ENCODE data around the gene SRD5A1.

Gene SRD5A1

DNA sequence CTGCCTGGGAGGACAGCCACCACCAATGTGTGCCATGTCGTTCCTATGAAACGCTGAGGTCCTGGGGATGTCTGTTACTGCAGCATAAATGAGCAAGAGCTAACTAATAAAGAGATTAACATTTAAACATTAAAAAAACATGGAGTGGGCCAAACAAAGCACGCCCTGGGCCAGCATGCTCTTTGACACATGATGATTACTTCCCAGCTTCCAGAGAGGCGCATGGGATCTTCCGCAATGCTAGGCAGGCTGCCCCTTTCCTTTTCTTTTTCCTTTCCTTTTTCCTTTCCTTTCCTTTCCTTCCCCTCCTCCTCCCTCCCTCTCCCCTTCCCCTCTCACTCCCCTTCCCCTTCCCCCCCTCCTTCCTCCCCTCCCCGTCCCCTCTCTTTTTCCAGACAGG is 69.4 kb downstream of the SRD5A1 start:
- no peak overlapping the region for H3K4me3 ChIP-seq (ENCODE audit: low read depth, low read length)
- H3K9me3 ChIP-seq (ENCODE audit: control insufficient read depth, insufficient read depth, low read length) = no peaks in the 10 kb centered on the region
- no peak overlapping the region for H3K27ac ChIP-seq (ENCODE audit: low read depth, low read length)
- H3K36me3 ChIP-seq (ENCODE audit: control insufficient read depth, insufficient read depth, low read length) = no peaks in the 10 kb centered on the region
- no peak overlapping the region for H3K9ac ChIP-seq (ENCODE audit: low read depth, low read length)
- peaks cover 20% of the 10 kb centered on the region; the same call in 1 of the 2 replicates for H3K4me1 ChIP-seq (ENCODE audit: control insufficient read depth, insufficient read depth, low read length)
- no peaks in the 10 kb centered on the region for H3K27me3 ChIP-seq (ENCODE audit: control insufficient read depth, insufficient read depth, low read length)

- Histone ChIP-seq H3K27ac (ENCODE audit: low read depth, low read length) (no peak overlapping the region), H3K4me1 (ENCODE audit: control insufficient read depth, insufficient read depth, low read length) (peaks cover 20% of the 10 kb centered on the region; the same call in 1 of the 2 replicates), H3K36me3 (ENCODE audit: control insufficient read depth, insufficient read depth, low read length) (no peaks in the 10 kb centered on the region), H3K27me3 (ENCODE audit: control insufficient read depth, insufficient read depth, low read length) (no peaks in the 10 kb centered on the region), H3K9ac (ENCODE audit: low read depth, low read length) (no peak overlapping the region), H3K9me3 (ENCODE audit: control insufficient read depth, insufficient read depth, low read length) (no peaks in the 10 kb centered on the region), H3K4me3 (ENCODE audit: low read depth, low read length) (no peak overlapping the region)
Measured at GRCh38 chr5:6703806-6704205, 70.6 kb downstream of the SRD5A1 start.

DNA sequence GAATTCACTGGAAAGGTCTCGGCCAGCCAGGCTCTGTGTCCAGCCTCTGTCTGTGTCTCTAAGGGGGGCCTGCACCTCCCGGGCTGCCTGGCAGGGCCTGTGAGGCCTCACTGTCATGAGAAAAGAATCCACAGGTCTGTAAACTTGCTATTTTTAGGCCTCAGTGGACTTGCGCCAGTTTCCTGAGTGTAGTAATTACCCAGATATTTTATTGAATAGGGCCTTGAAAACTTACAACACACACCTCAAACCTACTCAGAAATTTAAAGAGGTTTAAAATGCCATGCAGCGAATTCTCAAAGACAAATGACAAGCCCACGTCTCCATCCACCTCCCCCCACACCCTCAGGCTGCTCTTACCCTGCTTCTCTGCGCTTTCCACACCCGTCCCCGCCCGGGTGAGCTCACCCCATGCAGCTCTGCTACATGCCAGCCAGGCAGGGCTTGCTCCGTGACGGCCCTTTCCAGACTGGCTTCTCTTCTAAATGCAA is 71.2 kb downstream of the SRD5A1 start:
- Histone ChIP-seq H3K4me3 (ENCODE audit: low read depth, low read length) (no peak overlapping the region), H3K4me1 (ENCODE audit: control insufficient read depth, insufficient read depth, low read length) (peaks cover 20% of the 10 kb centered on the region; the same call in 1 of the 2 replicates), H3K9ac (ENCODE audit: low read depth, low read length) (no peak overlapping the region), H3K9me3 (ENCODE audit: control insufficient read depth, insufficient read depth, low read length) (no peaks in the 10 kb centered on the region), H3K27me3 (ENCODE audit: control insufficient read depth, insufficient read depth, low read length) (no peaks in the 10 kb centered on the region), H3K36me3 (ENCODE audit: control insufficient read depth, insufficient read depth, low read length) (no peaks in the 10 kb centered on the region), H3K27ac (ENCODE audit: low read depth, low read length) (no peak overlapping the region)

- Histone ChIP-seq H3K27me3 (ENCODE audit: control insufficient read depth, insufficient read depth, low read length) (no peaks in the 10 kb centered on the region), H3K4me3 (ENCODE audit: low read depth, low read length) (no peak overlapping the region), H3K27ac (ENCODE audit: low read depth, low read length) (no peak overlapping the region), H3K9me3 (ENCODE audit: control insufficient read depth, insufficient read depth, low read length) (no peaks in the 10 kb centered on the region), H3K4me1 (ENCODE audit: control insufficient read depth, insufficient read depth, low read length) (peaks cover 17% of the 10 kb centered on the region; the same call in 1 of the 2 replicates), H3K36me3 (ENCODE audit: control insufficient read depth, insufficient read depth, low read length) (no peaks in the 10 kb centered on the region), H3K9ac (ENCODE audit: low read depth, low read length) (no peak overlapping the region)
Measured at GRCh38 chr5:6705088-6705487, 71.8 kb downstream of the SRD5A1 start.

- H3K27me3 ChIP-seq (ENCODE audit: control insufficient read depth, insufficient read depth, low read length) = peaks cover 5% of the 10 kb centered on the region; the same call in 1 of the 2 replicates
- H3K4me1 ChIP-seq (ENCODE audit: control insufficient read depth, insufficient read depth, low read length) = peaks cover 12% of the 10 kb centered on the region; the same call in 1 of the 2 replicates
- H3K9me3 ChIP-seq (ENCODE audit: control insufficient read depth, insufficient read depth, low read length) = no peaks in the 10 kb centered on the region
- no peak overlapping the region for H3K9ac ChIP-seq (ENCODE audit: low read depth, low read length)
- no peaks in the 10 kb centered on the region for H3K36me3 ChIP-seq (ENCODE audit: control insufficient read depth, insufficient read depth, low read length)
- H3K4me3 ChIP-seq (ENCODE audit: low read depth, low read length) = no peak overlapping the region
- no peak overlapping the region for H3K27ac ChIP-seq (ENCODE audit: low read depth, low read length)
Measured at GRCh38 chr5:6705959-6706358, 72.7 kb downstream of the SRD5A1 start.

DNA sequence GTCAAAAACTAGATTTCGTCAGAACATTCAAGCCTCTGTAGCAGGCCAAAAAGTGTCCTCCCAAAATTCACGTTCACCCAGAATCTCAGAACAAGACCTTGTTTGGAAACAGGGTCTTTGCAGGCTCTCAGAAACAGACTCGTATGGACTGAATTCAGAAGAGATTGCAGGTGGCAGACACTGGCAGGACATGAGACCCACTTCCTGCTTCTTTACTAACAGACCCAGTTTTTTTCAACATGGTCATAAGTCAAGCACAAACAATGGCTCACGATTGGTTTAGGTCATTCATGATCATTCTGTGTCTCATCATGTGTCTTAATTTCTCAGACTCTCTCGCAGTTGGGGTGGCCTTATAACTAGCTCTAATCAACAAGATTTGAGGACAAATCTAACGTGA is 74.6 kb downstream of the SRD5A1 start:
- Histone ChIP-seq H3K9me3 (ENCODE audit: control insufficient read depth, insufficient read depth, low read length) (no peaks in the 10 kb centered on the region), H3K9ac (ENCODE audit: low read depth, low read length) (no peak overlapping the region), H3K27me3 (ENCODE audit: control insufficient read depth, insufficient read depth, low read length) (peaks cover 8% of the 10 kb centered on the region; the same call in 1 of the 2 replicates), H3K27ac (ENCODE audit: low read depth, low read length) (no peak overlapping the region), H3K4me3 (ENCODE audit: low read depth, low read length) (no peak overlapping the region), H3K36me3 (ENCODE audit: control insufficient read depth, insufficient read depth, low read length) (no peaks in the 10 kb centered on the region), H3K4me1 (ENCODE audit: control insufficient read depth, insufficient read depth, low read length) (peaks cover 8% of the 10 kb centered on the region; the same call in 1 of the 2 replicates)

GRCh38 chr5:6708814-6709213 is 75.6 kb downstream of the SRD5A1 start:
- H3K9me3 ChIP-seq (ENCODE audit: control insufficient read depth, insufficient read depth, low read length) = no peaks in the 10 kb centered on the region
- no peak overlapping the region for H3K27ac ChIP-seq (ENCODE audit: low read depth, low read length)
- no peaks in the 10 kb centered on the region for H3K36me3 ChIP-seq (ENCODE audit: control insufficient read depth, insufficient read depth, low read length)
- H3K9ac ChIP-seq (ENCODE audit: low read depth, low read length) = no peak overlapping the region
- no peak overlapping the region for H3K4me3 ChIP-seq (ENCODE audit: low read depth, low read length)
- peaks cover 8% of the 10 kb centered on the region; the same call in 1 of the 2 replicates for H3K4me1 ChIP-seq (ENCODE audit: control insufficient read depth, insufficient read depth, low read length)
- peaks cover 8% of the 10 kb centered on the region; the same call in 1 of the 2 replicates for H3K27me3 ChIP-seq (ENCODE audit: control insufficient read depth, insufficient read depth, low read length)

DNA sequence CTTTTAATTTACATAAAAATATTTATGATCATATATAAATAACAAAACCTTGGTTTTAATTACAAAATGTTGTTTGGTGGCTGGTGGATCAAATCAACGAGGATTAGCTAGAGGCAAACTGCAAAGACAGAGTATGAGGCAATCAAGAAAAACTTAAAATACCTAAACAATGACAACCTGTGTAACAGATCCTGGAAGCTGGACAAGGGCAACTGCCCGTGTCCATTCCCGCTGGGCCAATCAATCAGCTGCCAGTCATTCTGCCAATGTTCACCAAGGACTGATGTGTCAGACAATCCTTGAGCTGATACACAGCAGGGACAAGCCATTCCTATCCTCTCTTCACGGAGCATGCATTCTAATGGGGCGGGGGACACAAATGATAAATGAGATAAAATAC is 76.8 kb downstream of the SRD5A1 start:
- Histone ChIP-seq H3K27ac (ENCODE audit: low read depth, low read length) (no peak overlapping the region), H3K36me3 (ENCODE audit: control insufficient read depth, insufficient read depth, low read length) (no peaks in the 10 kb centered on the region), H3K9ac (ENCODE audit: low read depth, low read length) (no peak overlapping the region), H3K9me3 (ENCODE audit: control insufficient read depth, insufficient read depth, low read length) (no peaks in the 10 kb centered on the region), H3K27me3 (ENCODE audit: control insufficient read depth, insufficient read depth, low read length) (peaks cover 8% of the 10 kb centered on the region; the same call in 1 of the 2 replicates), H3K4me1 (ENCODE audit: control insufficient read depth, insufficient read depth, low read length) (peaks cover 5% of the 10 kb centered on the region; the same call in 1 of the 2 replicates), H3K4me3 (ENCODE audit: low read depth, low read length) (no peak overlapping the region)

- Histone ChIP-seq H3K9me3 (ENCODE audit: control insufficient read depth, insufficient read depth, low read length) (no peaks in the 10 kb centered on the region), H3K27ac (ENCODE audit: low read depth, low read length) (no peak overlapping the region), H3K36me3 (ENCODE audit: control insufficient read depth, insufficient read depth, low read length) (no peaks in the 10 kb centered on the region), H3K9ac (ENCODE audit: low read depth, low read length) (no peak overlapping the region), H3K4me3 (ENCODE audit: low read depth, low read length) (no peak overlapping the region), H3K27me3 (ENCODE audit: control insufficient read depth, insufficient read depth, low read length) (peaks cover 8% of the 10 kb centered on the region; the same call in 1 of the 2 replicates), H3K4me1 (ENCODE audit: control insufficient read depth, insufficient read depth, low read length) (peaks cover 11% of the 10 kb centered on the region)
Measured at GRCh38 chr5:6710551-6711318, 77.5 kb downstream of the SRD5A1 start.

DNA sequence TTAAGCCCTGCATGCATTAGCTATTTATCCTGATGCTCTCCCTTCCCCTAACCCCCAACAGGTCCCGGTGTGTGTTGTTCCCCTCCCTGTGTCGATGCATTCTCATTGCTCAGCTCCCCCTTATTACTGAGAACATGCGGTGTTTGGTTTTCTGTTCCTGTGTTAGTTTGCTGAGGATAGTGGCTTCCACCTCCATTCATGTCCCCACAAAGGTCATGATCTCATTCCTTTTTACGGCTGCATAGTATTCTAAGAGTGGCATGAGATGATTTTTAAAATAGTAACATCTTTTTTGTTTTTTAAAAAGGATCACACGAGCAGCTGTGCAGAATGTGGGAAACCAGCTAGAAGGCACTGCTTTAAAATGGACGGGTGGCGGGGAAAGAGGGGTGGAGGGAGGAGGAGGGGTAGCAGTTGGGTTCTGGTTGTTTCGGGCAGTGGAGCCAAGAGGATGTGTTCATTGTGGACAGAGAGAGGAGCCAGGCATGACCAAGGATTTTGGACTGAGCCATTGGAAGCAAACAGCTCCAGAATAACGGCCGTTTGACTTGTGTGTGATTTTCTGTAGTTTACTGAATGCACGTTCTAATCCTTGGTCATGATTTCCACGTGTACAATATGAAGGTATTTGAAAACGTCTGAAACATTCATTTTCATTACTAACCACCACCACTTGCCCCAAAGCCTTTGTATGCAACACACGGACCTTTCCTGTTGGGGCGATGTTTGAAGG is 78.3 kb downstream of the SRD5A1 start:
- H3K27me3 ChIP-seq (ENCODE audit: control insufficient read depth, insufficient read depth, low read length) = peaks cover 8% of the 10 kb centered on the region; the same call in 1 of the 2 replicates
- H3K4me1 ChIP-seq (ENCODE audit: control insufficient read depth, insufficient read depth, low read length) = peaks cover 19% of the 10 kb centered on the region
- H3K9ac ChIP-seq (ENCODE audit: low read depth, low read length) = peak overlapping the region; percentile 77
- H3K27ac ChIP-seq (ENCODE audit: low read depth, low read length) = no peak overlapping the region
- no peaks in the 10 kb centered on the region for H3K9me3 ChIP-seq (ENCODE audit: control insufficient read depth, insufficient read depth, low read length)
- peaks cover 3% of the 10 kb centered on the region; the same call in 1 of the 2 replicates for H3K36me3 ChIP-seq (ENCODE audit: control insufficient read depth, insufficient read depth, low read length)
- H3K4me3 ChIP-seq (ENCODE audit: low read depth, low read length) = peak overlapping the region; percentile 77
